Measurements from ENCODE around the gene PCSK6.

PCSK6 gene

DNA sequence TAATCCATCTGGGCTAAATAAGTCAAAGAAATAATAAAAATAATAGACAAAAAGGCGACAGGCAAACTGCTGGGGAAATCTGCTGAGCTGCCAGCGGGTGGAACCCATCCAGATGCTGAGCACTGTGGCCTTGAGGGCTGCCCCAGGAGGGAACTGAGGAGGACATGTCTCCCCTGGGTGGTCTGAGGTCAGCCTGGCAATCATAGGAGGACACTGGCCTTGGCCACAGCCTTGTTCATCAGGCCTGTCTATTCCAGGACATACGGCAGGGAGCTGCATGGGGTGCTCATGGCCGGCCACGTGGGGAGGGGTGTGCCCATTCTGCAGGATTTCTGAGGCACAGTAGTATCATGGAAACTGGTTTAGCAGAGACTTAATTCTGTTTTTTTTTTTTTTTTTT lies 173.0 kb downstream of the PCSK6 start:
- Histone ChIP-seq H3F3A (ENCODE audit: insufficient read depth) (no peaks in the 10 kb centered on the region), H2AFZ (ENCODE audit: low read depth, low read length, severe bottlenecking) (no peak overlapping the region)

GRCh38 chr15:101315736-101316135 lies 173.8 kb downstream of the PCSK6 start:
- no peak overlapping the region for H3K4me3 ChIP-seq (ENCODE audit: insufficient read depth, low read length, poor library complexity, severe bottlenecking)
- H3K36me3 ChIP-seq (ENCODE audit: low read length), result no peaks in the 10 kb centered on the region
- no peak overlapping the region for H2AFZ ChIP-seq (ENCODE audit: low read depth, low read length, severe bottlenecking)
- no peaks in the 10 kb centered on the region for H3K9me2 ChIP-seq (replicated peaks; ENCODE audit: insufficient read depth, low read length)
- H3K9ac ChIP-seq (ENCODE audit: low read length), result no peak overlapping the region
- no peak overlapping the region for H3K27ac ChIP-seq (ENCODE audit: low read depth, low read length)
- H3F3A ChIP-seq (ENCODE audit: insufficient read depth), result no peaks in the 10 kb centered on the region
- H3K4me2 ChIP-seq (ENCODE audit: low read depth, low read length, poor library complexity, severe bottlenecking), result no peak overlapping the region
- TF ChIP-seq EZH2phosphoT487 (conservative IDR thresholded peaks at IDR 0.05; ENCODE audit: low read length), result no peak
- no peak for TF ChIP-seq CTCF (IDR thresholded peaks at IDR 0.05; ENCODE audit: insufficient read depth, low read length, poor library complexity, severe bottlenecking)
- H3K27me3 ChIP-seq (ENCODE audit: low read length), result no peaks in the 10 kb centered on the region
- H3K79me2 ChIP-seq (ENCODE audit: insufficient read depth, low read length), result no peaks in the 10 kb centered on the region
- H3K9me3 ChIP-seq (ENCODE audit: insufficient read depth, low read length), result no peaks in the 10 kb centered on the region
- no peaks in the 10 kb centered on the region for H4K20me1 ChIP-seq (ENCODE audit: low read depth, low read length)

More for the DNA sequence above, 173.0 kb downstream of the PCSK6 start:
- no peaks in the 10 kb centered on the region for H3K9me3 ChIP-seq (ENCODE audit: insufficient read depth, low read length)
- H3K4me3 ChIP-seq (ENCODE audit: insufficient read depth, low read length, poor library complexity, severe bottlenecking), result no peak overlapping the region
- H3K36me3 ChIP-seq (ENCODE audit: low read length), result no peaks in the 10 kb centered on the region
- no peak for TF ChIP-seq CTCF (IDR thresholded peaks at IDR 0.05; ENCODE audit: insufficient read depth, low read length, poor library complexity, severe bottlenecking)
- no peaks in the 10 kb centered on the region for H4K20me1 ChIP-seq (ENCODE audit: low read depth, low read length)
- no peaks in the 10 kb centered on the region for H3K9me2 ChIP-seq (replicated peaks; ENCODE audit: insufficient read depth, low read length)
- no peaks in the 10 kb centered on the region for H3K79me2 ChIP-seq (ENCODE audit: insufficient read depth, low read length)
- H3K4me2 ChIP-seq (ENCODE audit: low read depth, low read length, poor library complexity, severe bottlenecking), result no peak overlapping the region
- H3K9ac ChIP-seq (ENCODE audit: low read length), result no peak overlapping the region
- no peaks in the 10 kb centered on the region for H3K27me3 ChIP-seq (ENCODE audit: low read length)
- no peak overlapping the region for H3K27ac ChIP-seq (ENCODE audit: low read depth, low read length)

DNA sequence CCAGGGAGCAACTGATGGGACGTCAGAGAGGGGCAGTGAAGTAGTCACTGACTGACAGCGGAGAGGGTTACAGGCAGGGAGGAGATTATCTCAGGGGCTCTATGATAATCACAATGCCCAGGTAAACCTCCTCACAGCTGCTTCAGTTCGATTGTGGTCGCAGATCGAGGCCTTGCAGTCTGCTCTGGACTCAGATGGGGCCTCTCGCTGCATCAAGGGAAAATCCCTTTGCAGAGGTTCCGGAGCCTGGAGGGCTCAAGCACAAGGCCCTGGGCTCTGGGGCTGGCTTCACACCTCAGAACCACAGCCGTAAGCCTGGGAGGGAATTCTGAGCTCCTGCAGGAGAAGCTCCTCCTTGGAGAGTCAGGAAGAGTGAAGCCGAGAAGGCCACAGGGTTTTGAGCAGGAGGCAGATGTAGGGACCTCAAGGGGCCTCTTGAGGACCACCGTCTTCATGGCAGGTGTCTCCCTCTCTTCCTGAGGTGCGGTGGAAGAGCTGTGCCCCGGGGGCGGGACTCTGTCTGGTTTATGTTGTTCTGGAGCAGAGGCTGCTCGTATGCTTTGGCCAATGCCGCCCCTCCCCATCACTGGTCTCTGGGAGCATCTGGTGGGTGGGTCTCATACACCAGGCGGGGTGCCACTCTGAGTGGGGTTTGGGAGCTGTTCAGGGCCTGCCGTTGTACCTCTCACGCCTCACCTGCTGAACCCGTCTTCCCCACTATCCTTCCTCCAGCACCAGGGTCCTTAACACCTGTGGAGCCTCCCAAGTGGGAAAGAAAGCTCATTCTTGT lies 175.0 kb downstream of the PCSK6 start:
- TF ChIP-seq EZH2phosphoT487 (conservative IDR thresholded peaks at IDR 0.05; ENCODE audit: low read length) (no peak), CTCF (IDR thresholded peaks at IDR 0.05; ENCODE audit: insufficient read depth, low read length, poor library complexity, severe bottlenecking) (no peak)
- Histone ChIP-seq H3K36me3 (ENCODE audit: low read length) (no peaks in the 10 kb centered on the region), H3K4me2 (ENCODE audit: low read depth, low read length, poor library complexity, severe bottlenecking) (no peak overlapping the region), H3K9me3 (ENCODE audit: insufficient read depth, low read length) (no peaks in the 10 kb centered on the region), H2AFZ (ENCODE audit: low read depth, low read length, severe bottlenecking) (no peak overlapping the region), H3K27ac (ENCODE audit: low read depth, low read length) (no peak overlapping the region), H3K79me2 (ENCODE audit: insufficient read depth, low read length) (no peaks in the 10 kb centered on the region), H3K9me2 (replicated peaks; ENCODE audit: insufficient read depth, low read length) (no peaks in the 10 kb centered on the region), H3K4me3 (ENCODE audit: insufficient read depth, low read length, poor library complexity, severe bottlenecking) (no peak overlapping the region), H3F3A (ENCODE audit: insufficient read depth) (no peaks in the 10 kb centered on the region), H3K9ac (ENCODE audit: low read length) (no peak overlapping the region), H4K20me1 (ENCODE audit: low read depth, low read length) (no peaks in the 10 kb centered on the region), H3K27me3 (ENCODE audit: low read length) (no peaks in the 10 kb centered on the region)
